GM12891 (cell line): ENCODE measurements around the gene NME8. TPM values are rescaled to one million over a fixed set of nuclear protein-coding genes. Genes with fewer than 3 reads are reported as not detected.
"Not testable (repeated sequence)": the region's sequence is repeated elsewhere in the genome, so short reads cannot be mapped to it uniquely, and the experiment has no call there.

Experiments used
- DNase-seq: peaks from one replicate; pipeline ENCODE4 v3.0.0; 2011; ENCODE audit warnings: low spot score; ENCODE audit not compliant: insufficient read length
- FAIRE-seq: peaks from 2 replicates; lab custom pipeline; 2011; peaks lifted over from hg19 to GRCh38; lab: Jason Lieb, UNC
- PAX5 ChIP-seq: IDR thresholded peaks from 2 replicates; pipeline ENCODE4 v1.6.1; 2011; ENCODE audit warnings: low read length, moderate library complexity, mild to moderate bottlenecking; ENCODE audit not compliant: insufficient read depth, severe bottlenecking
- POLR2A ChIP-seq: IDR thresholded peaks from 2 replicates; pipeline ENCODE4 v1.6.1; 2011; ENCODE audit warnings: low read depth, low read length, control low read depth
- POLR2AphosphoS5 ChIP-seq: IDR thresholded peaks from 2 replicates; pipeline ENCODE4 v1.6.1; 2011; ENCODE audit warnings: low read depth, low read length, control low read depth
- POU2F2 ChIP-seq: IDR thresholded peaks from 2 replicates; pipeline ENCODE4 v1.6.1; 2011; ENCODE audit warnings: low read depth, mild to moderate bottlenecking, control low read depth, low read length, moderate library complexity
- SPI1 ChIP-seq: IDR thresholded peaks from 2 replicates; pipeline ENCODE4 v1.6.1; 2011; ENCODE audit warnings: low read depth, low read length, control low read depth
- TAF1 ChIP-seq: IDR thresholded peaks from 2 replicates; pipeline ENCODE4 v1.6.1; 2011; ENCODE audit warnings: low read depth, low read length, control low read depth
- polyA plus RNA-seq: library from polyadenylated mRNA; unstranded; fragments of >200 nt; gene quantifications from one replicate; pipeline ENCODE4 v1.2.1, GENCODE V29; 2012; ENCODE audit warnings: low read depth, missing spikeins, inconsistent platforms; ENCODE audit not compliant: missing spikeins

NME8 gene, protein sequence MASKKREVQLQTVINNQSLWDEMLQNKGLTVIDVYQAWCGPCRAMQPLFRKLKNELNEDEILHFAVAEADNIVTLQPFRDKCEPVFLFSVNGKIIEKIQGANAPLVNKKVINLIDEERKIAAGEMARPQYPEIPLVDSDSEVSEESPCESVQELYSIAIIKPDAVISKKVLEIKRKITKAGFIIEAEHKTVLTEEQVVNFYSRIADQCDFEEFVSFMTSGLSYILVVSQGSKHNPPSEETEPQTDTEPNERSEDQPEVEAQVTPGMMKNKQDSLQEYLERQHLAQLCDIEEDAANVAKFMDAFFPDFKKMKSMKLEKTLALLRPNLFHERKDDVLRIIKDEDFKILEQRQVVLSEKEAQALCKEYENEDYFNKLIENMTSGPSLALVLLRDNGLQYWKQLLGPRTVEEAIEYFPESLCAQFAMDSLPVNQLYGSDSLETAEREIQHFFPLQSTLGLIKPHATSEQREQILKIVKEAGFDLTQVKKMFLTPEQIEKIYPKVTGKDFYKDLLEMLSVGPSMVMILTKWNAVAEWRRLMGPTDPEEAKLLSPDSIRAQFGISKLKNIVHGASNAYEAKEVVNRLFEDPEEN
- 2.0 TPM for polyA plus RNA-seq

DNA sequence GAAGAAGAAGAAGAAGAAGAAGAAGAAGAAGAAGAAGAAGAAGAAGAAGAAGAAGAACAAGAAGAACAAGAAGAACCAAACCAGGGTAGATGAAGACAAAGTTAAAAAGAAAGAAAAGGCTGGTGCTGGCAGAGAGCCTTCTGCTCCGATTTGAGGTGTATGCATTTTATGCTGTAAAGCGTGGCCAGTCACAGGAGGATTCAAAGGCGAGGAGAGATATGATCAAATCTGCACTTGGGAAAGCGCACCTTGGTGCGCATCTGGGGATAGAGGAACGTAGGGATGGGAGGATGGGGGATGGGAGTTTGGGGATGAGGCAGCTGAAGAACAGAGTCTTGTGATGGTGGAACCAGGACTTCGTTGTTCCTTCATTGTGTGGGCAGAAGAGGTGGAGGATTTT, at the start of gene NME8:
NME8 (plus strand) TSS at position 301 of the 400 bp plus-strand sequence. CDS start 1,670 bp downstream, outside the sequence.
- DNase-seq (no peak), FAIRE-seq (no peak)
- TF ChIP-seq SPI1 (no peak), TAF1 (no peak), POLR2A (no peak), POLR2AphosphoS5 (no peak), POU2F2 (no peak), PAX5 (no peak)

DNA sequence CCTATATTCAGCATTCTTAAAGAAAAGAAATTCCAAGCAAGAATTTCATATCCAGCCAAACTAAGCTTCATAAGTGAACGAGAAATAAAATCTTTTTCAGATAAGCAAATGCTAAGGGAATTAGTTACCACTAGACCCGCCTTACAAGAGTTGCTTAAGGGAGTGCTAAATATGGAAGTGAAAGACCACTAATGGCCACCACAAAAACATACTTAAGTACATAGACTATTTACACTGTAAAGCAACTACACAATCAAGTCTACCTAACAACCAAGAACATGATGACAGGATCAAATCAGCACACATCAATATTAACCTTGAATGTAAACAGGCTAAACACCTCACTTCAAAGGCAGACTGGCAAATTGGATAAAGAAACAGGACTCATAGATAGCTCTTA, 42.2 kb upstream of the NME8 start:
- no peak for TF ChIP-seq POLR2A
- no peak for TF ChIP-seq POLR2AphosphoS5
- TF ChIP-seq SPI1: no peak
- no peak for TF ChIP-seq PAX5
- TF ChIP-seq POU2F2: no peak
- no peak for TF ChIP-seq TAF1
- no peak for DNase-seq
- peak; percentile 45 for FAIRE-seq

DNA sequence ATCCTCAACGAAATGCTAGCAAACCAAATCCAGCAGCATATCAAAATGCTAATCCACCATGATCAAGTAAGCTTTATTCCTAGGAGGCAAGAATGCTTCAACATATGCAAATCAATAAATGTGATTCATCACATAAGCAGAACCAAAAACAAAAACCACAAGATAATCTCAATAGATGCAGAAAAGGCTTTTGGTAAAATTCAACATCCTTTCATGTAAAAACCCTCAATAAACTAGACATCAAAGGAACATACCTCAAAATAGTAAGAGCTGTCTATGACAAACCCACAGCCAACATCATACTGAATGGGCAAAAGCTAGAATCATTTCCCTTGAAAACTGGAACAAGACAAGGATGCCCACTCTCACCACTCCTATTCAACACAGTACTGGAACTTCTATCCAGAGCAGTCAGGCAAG, 36.2 kb upstream of the NME8 start:
- not testable (repeated sequence) for DNase-seq

DNA sequence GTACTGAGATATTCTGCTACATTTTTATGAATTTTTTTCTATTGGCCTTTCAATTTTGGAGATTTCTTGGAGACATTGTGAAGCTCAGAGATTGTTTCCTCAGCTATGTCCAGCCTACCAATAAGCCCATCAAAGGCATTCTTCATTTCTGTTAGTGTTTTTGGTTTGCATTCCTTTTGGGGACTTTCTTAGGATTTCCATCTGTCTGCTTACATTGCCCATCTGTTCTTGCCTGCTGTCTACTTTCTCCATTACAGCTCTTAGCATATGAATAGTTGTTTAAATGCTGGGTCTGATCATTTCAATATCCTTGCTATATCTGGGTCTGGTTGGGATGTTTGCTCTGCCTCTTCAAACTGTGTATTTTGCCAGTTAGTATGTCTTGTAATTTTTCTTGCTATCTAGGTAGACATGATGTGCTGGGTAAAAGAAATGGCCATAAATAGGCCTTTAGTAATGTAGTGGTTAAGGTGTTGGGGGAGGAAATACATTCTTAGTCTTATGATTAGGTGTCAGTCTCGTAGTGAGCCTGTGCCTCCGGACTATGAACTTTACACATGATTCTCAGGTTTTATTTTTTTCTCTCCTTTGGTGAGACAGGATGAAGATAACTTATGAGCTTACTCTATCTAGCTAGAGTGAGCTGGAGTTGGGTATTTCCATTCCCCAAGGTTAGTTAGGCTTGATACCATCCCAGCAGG, 32.6 kb upstream of the NME8 start:
- DNase-seq (no peak), FAIRE-seq (peak; percentile 85)
- TF ChIP-seq POU2F2: no peak
- no peak for TF ChIP-seq PAX5
- no peak for TF ChIP-seq TAF1
- TF ChIP-seq POLR2AphosphoS5: no peak
- no peak for TF ChIP-seq POLR2A
- TF ChIP-seq SPI1: no peak

More for the DNA sequence above, 36.2 kb upstream of the NME8 start:
- peak; percentile 69 for FAIRE-seq

DNA sequence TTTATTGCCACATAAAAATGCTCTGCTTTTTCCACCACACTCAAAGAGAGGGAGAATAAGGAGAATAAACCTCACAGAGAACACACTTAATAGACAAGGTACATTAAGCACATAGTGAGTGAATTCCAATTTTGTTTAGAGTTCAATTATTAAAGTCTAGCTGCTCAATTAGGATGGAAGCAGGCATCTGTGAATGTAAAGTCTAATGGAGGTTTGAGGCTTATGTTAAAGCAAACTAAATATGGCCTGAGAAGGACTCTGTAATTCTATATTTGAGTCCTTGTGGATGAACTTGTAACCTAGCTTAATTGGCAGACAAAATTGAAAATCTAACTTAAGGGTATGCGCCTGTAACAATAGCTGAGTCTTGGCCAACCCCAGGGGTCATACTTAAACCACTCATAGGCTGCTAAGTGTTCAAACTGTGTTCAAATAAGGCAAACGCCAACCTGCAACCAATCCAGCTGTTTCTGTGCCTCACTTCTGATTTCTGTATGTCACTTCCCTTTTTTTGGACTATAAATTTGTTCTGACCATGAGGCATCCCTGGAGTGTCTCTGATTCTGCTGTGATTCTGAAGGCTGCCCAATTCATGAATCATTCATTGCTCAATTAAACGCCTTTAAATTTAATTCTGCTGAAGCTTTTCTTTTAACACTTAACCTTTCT, 31.3 kb upstream of the NME8 start:
- TF ChIP-seq SPI1 (peak; percentile 88), POU2F2 (no peak)
- no peak for DNase-seq
- FAIRE-seq: peak; percentile 57

DNA sequence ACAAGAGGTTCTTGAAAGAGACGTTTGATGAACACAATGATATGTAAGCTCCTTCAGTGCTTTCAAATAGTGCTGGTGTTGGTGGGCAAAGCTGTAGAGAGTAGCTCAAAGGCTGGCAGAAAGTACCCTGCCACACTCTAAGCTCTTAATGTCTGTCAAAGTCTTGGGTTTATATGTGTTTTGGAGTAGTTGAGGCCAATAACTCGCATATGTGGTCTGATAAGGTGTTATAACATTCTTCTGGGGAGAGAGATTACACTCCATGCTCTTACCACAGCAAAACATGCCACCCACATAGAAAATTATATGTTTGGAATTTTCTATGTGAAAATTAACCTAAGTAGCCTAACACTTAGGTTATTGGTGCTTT, 30.8 kb upstream of the NME8 start:
- FAIRE-seq: no peak
- TF ChIP-seq POLR2A (no peak), PAX5 (no peak), SPI1 (no peak), POU2F2 (no peak), TAF1 (no peak)
- DNase-seq: no peak

DNA sequence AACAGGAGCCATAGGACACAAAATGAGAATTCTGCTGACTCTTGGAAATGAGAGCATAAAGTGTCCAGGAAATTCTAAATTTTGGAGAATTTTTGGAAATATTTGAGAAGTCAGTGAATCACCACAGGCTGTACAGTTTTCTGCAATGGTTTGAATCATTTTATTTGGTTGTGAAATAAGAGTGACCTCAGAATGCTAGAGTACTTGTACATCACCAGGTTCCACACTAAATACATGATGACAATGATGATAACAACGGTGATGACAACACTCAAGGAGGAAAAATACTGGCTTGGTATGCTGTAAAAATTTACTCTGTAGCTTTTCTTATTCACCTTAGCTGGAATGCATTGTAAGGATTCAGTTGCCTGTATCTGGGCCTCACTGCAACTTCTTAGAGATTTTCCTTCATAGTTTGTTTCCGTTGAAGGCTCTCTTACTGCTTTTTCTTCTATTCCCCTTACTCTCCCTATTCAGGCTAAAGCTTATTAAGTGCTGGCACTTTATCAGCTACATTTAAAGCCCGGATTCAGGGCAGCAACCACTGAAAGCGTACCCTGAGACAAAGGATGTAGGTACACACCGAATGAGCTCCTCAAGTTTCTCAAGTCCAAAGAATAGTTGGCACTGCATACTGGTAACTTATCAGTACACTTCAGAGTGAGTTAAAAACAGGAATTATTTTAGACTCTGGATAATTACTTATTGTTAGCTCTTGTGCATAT, 30.2 kb upstream of the NME8 start:
- FAIRE-seq (no peak), DNase-seq (no peak)
- no peak for TF ChIP-seq POU2F2
- TF ChIP-seq POLR2AphosphoS5: no peak
- TF ChIP-seq TAF1: no peak
- no peak for TF ChIP-seq POLR2A
- no peak for TF ChIP-seq SPI1
- no peak for TF ChIP-seq PAX5

DNA sequence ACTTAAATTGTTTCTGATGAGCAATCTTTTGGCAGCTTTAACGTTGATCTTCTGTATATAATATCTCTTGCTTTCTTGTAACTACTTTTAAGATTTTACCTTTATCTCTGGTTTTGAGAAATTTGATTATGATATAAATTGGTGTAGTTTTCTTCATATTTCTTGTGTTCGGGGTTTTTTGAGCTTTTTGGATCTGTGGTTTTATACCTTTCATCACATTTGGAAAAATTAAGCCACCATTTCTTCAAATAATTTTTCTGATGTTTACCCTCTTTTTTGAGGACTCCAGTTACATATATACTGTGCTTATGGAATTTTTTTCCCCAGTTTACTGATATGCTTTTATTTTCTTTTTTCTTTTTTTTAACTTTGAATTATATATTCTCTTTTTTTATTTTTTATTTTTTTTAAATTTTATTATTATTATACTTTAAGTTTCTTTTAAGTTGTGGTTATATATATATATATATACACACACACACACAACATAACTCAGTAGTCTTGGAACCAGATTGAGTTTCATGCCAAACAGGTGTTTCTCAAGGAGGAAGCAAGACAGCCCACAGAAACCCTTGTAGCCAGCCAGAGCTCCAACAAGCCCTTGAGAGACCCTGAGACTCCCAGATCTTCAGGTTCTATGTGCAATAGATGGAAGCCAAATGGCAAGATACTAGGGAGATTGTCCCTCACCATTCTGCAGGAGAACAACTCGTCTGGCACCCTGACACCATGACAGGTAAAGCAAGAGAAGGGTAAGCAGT, 27.5 kb upstream of the NME8 start:
- FAIRE-seq (peak; percentile 81), DNase-seq (no peak)
- TF ChIP-seq POU2F2: no peak
- TF ChIP-seq SPI1: no peak
- TF ChIP-seq PAX5: no peak
- TF ChIP-seq TAF1: no peak
- TF ChIP-seq POLR2A: no peak
- TF ChIP-seq POLR2AphosphoS5: no peak
